HG03045 (cell line): ENCODE measurements around the gene HELQ.

Experiments
- ATAC-seq: cut with Tn5 transposase; IDR thresholded peaks from one replicate; pipeline ENCODE4 v1.9.1; 2021; ENCODE audit warnings: mild to moderate bottlenecking, moderate library complexity; ENCODE audit not compliant: unreplicated experiment

HELQ gene

GRCh38 chr4:83378419-83378818 lies 77.2 kb downstream of the HELQ start:
- no peak for ATAC-seq

GRCh38 chr4:83372931-83373330 lies 82.7 kb downstream of the HELQ start:
- ATAC-seq, result no peak

GRCh38 chr4:83371936-83372335 lies 83.7 kb downstream of the HELQ start:
- ATAC-seq, result no peak

- no peak for ATAC-seq
Measured at GRCh38 chr4:83371235-83371634, 84.4 kb downstream of the HELQ start.

DNA sequence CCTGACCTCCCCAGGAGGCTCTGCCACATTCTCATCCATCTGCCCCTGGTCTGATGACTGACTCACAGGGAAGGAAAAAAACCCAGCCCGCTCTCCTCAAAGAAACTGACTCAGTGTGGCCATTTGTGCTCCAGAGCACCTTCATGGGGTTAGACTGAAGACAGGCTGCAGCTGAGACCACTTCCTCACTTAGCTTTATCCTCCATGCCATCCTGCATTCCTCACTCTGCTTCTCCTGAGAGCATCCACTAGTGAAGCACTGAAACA lies 85.0 kb downstream of the HELQ start:
- ATAC-seq, result no peak

- no peak for ATAC-seq
Measured at GRCh38 chr4:83369831-83370639, 85.6 kb downstream of the HELQ start.

DNA sequence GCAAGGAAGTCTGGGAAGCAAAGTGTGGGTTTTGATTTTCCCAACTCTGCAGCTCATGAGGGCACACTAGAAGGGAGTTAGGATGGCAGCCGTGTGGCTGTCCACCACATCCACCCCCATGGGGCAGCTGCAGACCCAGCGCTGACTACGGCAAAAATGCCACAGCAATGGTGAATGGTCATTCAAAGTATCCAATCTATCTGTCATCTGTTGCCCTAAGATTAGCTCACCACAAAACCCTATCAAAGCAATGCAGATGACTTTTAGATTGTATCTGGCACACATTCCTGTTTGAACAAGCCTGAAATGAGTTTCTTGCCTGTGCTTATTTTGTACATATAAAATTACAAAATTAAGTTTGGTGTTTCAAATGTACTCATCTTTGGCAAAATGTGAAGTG lies 91.3 kb downstream of the HELQ start:
- no peak for ATAC-seq

DNA sequence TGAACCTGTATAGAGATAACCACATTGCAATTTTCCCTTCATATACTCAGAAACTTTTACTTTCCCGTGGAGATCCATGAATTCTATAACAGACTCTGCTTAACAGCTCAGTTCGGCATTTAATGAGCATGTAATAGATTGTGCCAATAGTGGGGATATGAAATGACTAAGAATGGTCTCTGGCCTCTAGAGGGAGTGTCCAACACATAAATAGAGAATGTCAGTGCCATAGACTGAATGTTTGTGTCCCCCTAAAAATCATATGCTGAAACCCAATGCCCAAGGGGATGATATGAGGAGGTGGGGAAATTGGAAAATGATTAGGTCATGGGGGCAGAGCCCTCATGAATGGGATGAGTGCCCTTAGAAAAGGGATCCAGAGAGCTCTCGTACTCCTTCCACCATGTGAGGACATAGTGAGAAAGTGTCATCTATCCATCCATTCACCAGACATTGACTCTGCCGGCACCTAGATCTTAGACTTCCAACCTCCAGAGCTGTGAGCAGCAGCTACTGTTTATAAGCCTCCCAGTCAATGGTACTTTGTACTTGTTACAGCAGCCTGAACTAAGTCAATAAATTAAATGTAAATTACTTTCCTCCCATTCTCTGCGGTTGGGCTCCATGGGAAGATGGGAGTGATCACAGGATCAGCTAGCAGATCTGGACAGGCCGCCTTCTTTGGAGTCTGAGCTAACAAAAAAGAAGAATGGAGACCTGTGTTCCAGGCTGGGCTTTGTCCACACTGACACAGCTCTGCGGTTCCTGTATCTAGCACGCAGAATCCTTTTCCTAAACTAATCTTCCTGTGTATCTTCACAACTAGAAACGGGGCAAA lies 92.9 kb downstream of the HELQ start:
- no peak for ATAC-seq

DNA sequence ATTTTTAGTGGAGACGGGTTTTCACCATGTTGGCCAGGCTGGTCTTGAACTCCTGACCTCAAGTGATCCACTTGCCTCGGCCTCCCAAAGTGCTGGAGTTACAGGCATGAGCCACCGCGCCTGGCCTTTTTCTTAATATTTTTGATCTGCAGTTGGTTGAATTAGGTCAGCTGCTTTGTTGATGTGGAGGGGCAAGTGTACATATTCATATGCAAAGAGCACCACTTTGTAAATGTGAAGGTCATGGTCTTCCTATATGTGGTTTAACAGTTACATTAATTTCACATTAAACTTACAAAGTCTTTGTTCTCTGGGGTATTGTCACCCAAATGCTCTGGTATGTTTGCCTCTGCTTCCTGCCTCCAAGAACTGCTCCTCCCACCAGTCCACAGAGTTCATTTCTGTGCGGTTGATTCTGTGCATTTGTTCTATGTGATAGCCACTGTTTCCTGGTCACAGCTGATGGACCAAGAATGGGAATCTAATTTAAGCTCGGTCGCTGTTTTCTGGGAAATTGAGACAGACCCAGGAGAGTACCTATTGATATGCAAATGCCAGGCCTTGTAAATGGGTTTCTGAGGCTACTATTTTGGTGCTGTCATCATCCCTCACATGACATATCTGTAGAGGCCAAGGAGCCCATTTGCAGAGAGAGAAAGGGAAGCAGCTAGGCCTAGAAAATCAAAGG lies 94.1 kb downstream of the HELQ start:
- ATAC-seq, result no peak

GRCh38 chr4:83360018-83360417 lies 95.6 kb downstream of the HELQ start:
- no peak for ATAC-seq

DNA sequence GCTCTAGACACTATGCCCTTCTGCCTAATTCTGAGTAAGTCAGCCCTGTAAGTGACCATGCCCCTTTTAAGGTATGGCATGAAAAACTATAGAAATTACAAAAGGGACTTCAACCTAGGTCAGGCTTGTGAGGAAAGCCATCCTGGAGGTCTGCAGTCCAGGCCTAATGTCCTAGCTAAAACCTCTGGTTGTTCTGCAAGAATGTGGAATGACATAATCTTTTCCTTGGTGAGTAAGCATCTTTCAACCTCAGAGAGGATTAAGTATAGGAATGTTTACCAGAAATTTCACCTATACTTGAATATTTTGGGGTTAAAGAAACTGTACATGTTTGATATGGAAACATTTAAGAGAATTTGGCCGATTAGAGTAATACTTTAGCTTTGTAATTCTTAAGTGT lies 97.2 kb downstream of the HELQ start:
- no peak for ATAC-seq
